ENCODE results near the gene SMARCA4. TPM values are rescaled to one million over a fixed set of nuclear protein-coding genes. Genes with fewer than 3 reads are reported as not detected.

The SMARCA4 gene
- total RNA-seq, 1 experiment from 2014 or later, result 261 TPM

DNA sequence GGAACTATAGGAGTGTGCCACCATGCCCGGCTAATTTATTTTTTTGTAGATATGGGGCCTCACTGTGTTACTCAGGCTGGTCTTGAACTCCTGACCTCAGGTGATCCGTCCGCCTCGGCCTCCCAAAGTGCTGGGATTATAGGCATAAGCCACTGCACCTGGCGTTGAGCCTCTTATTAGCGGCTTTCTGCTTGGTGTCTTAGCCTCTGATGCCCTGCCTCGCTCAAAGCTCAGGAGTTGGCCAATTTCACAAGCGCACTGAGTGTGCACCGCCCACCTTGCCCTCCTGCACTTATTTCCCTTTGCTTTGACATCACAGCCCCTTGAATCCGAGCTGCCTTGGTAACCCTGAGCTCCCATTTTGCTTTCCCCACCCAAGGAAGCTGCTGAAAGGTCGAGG is 42.5 kb upstream of the SMARCA4 start:
- peak; percentile 13 for DNase-seq
- Mint-ChIP-seq H3K36me3 (ENCODE audit: insufficient read depth in 1 of 3, low read depth in 3 of 3) (peaks cover 9 to 63% (median 50%) of the 10 kb centered on the region in 3 experiments; a peak in 6 of 7 replicates), H3K4me1 (no peaks in the 10 kb centered on the region), H3K27ac (no peak overlapping the region; a peak in 2 of 7 replicates), H3K4me3 (no peak overlapping the region), H3K9me3 (no peaks in the 10 kb centered on the region), H3K27me3 (ENCODE audit: low read depth) (no peaks in the 10 kb centered on the region)
- no peak overlapping the region for H4K5ac ChIP-seq (ENCODE audit: insufficient read length, low read depth, low read length)
- no peak overlapping the region for H3K18ac ChIP-seq (ENCODE audit: insufficient read length, low read depth, low read length)
- no peaks in the 10 kb centered on the region for H3K27me3 ChIP-seq (ENCODE audit: insufficient read depth, low read length)
- H3K56ac ChIP-seq (ENCODE audit: insufficient read length, low read depth, low read length), result no peak overlapping the region
- H2BK15ac ChIP-seq (ENCODE audit: low read depth, low read length), result no peak overlapping the region
- H3K79me2 ChIP-seq (ENCODE audit: insufficient read depth, low read length), result no peaks in the 10 kb centered on the region
- no peak overlapping the region for H3K4me2 ChIP-seq (ENCODE audit: insufficient read depth, insufficient read length, low read length)
- H2AFZ ChIP-seq (ENCODE audit: low read length), result no peak overlapping the region
- no peak overlapping the region for H4K91ac ChIP-seq (ENCODE audit: insufficient read length, low read depth, low read length)
- H3K23ac ChIP-seq (ENCODE audit: insufficient read length, low read depth, low read length), result no peak overlapping the region
- H3K23me2 ChIP-seq (ENCODE audit: insufficient read length, low read depth, low read length, poor library complexity, severe bottlenecking), result no peaks in the 10 kb centered on the region
- H4K20me1 ChIP-seq (ENCODE audit: control insufficient read depth, insufficient read depth, insufficient read length), result no peaks in the 10 kb centered on the region
- no peak overlapping the region for H3T11ph ChIP-seq (ENCODE audit: low read length)
- H2BK20ac ChIP-seq (ENCODE audit: low read depth, low read length, poor library complexity, severe bottlenecking), result no peak overlapping the region
- no peak overlapping the region for H2BK120ac ChIP-seq (ENCODE audit: low read depth, low read length, poor library complexity, severe bottlenecking)
- H3K4me1 ChIP-seq (ENCODE audit: insufficient read depth, low read length), result no peaks in the 10 kb centered on the region
- H3K9me3 ChIP-seq (ENCODE audit: control insufficient read depth, low read depth, low read length), result no peaks in the 10 kb centered on the region
- no peak overlapping the region for H2AK5ac ChIP-seq (ENCODE audit: insufficient read length, low read length)
- no peak overlapping the region for H2BK5ac ChIP-seq (ENCODE audit: insufficient read length, low read length)
- no peak overlapping the region for H2BK12ac ChIP-seq (ENCODE audit: insufficient read length, low read depth, low read length)
- H3K4ac ChIP-seq (ENCODE audit: low read depth, low read length), result no peak overlapping the region
- H3K27ac ChIP-seq (ENCODE audit: insufficient read length, low read depth, low read length), result no peak overlapping the region
- TF ChIP-seq, protein P1, sequence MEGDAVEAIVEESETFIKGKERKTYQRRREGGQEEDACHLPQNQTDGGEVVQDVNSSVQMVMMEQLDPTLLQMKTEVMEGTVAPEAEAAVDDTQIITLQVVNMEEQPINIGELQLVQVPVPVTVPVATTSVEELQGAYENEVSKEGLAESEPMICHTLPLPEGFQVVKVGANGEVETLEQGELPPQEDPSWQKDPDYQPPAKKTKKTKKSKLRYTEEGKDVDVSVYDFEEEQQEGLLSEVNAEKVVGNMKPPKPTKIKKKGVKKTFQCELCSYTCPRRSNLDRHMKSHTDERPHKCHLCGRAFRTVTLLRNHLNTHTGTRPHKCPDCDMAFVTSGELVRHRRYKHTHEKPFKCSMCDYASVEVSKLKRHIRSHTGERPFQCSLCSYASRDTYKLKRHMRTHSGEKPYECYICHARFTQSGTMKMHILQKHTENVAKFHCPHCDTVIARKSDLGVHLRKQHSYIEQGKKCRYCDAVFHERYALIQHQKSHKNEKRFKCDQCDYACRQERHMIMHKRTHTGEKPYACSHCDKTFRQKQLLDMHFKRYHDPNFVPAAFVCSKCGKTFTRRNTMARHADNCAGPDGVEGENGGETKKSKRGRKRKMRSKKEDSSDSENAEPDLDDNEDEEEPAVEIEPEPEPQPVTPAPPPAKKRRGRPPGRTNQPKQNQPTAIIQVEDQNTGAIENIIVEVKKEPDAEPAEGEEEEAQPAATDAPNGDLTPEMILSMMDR (conservative IDR thresholded peaks at IDR 0.05), result no peak
- no peak overlapping the region for H3K9ac ChIP-seq (ENCODE audit: extremely low read depth, insufficient read length, low read length)
- no peaks in the 10 kb centered on the region for H3K79me1 ChIP-seq (ENCODE audit: insufficient read depth, low read depth, low read length, poor library complexity, severe bottlenecking)
- H4K8ac ChIP-seq (replicated peaks; ENCODE audit: insufficient read length, low read depth, low read length), result no peak overlapping the region
- no CpG with 5 or more reads among the region's 11 CpGs for WGBS (ENCODE audit: extremely low coverage, insufficient read length, low lambda C conversion rate)
- no peak overlapping the region for H3K14ac ChIP-seq (ENCODE audit: insufficient read depth, low read length)
